Head of caudate nucleus (tissue), 42 donors: ENCODE results near the gene ZBTB20.

ENCODE experiments used
- DNase-seq, 42 donors: peaks; one replicate each; pipeline versions ENCODE4 v3.0.0 to v3.0.0-alpha.2; 2020 to 2021; ENCODE audit warnings: mixed read lengths in 7 of 42
- intact Hi-C: fragments of 100-400 bp; cut with DNase I; formaldehyde crosslinking; loops from one replicate; pipeline ENCODE4 v1.15.0; 2022

ZBTB20 gene

GRCh38 chr3:114762144-114762543, 384.9 kb downstream of the ZBTB20 start:
- DNase-seq = no peak
- intact Hi-C loops = no loop called here

- intact Hi-C loops = no loop called here
Observed at GRCh38 chr3:114760679-114761078, 386.4 kb downstream of the ZBTB20 start.

GRCh38 chr3:114758831-114759699, 388.0 kb downstream of the ZBTB20 start:
- peak in 6 of 42 donors; percentile 4 to 48 (median 11) for DNase-seq

More at GRCh38 chr3:114760679-114761078, 386.4 kb downstream of the ZBTB20 start:
- DNase-seq = no peak

GRCh38 chr3:114756506-114757279, 390.4 kb downstream of the ZBTB20 start:
- intact Hi-C loops = no loop called here
- peak in 8 of 42 donors; percentile 11 to 56 (median 12) for DNase-seq

More at GRCh38 chr3:114758831-114759699, 388.0 kb downstream of the ZBTB20 start:
- intact Hi-C loops = no loop called here

GRCh38 chr3:114746502-114746901, 400.6 kb downstream of the ZBTB20 start:
- intact Hi-C loops = no loop called here
- DNase-seq = no peak

GRCh38 chr3:114745322-114746240, 401.5 kb downstream of the ZBTB20 start:
- intact Hi-C loops = no loop called here
- no peak for DNase-seq

- peak in 1 of 42 donors; percentile 22 for DNase-seq
- intact Hi-C loops = no loop called here
Observed at GRCh38 chr3:114743746-114744485, 403.2 kb downstream of the ZBTB20 start.

GRCh38 chr3:114741066-114741465, 406.0 kb downstream of the ZBTB20 start:
- intact Hi-C loops = no loop called here
- DNase-seq = no peak

- intact Hi-C loops = no loop called here
Observed at GRCh38 chr3:114739627-114740026, 407.5 kb downstream of the ZBTB20 start.

GRCh38 chr3:114732353-114732752, 414.7 kb downstream of the ZBTB20 start:
- DNase-seq = no peak
- intact Hi-C loops = no loop called here

More at GRCh38 chr3:114739627-114740026, 407.5 kb downstream of the ZBTB20 start:
- no peak for DNase-seq

- intact Hi-C loops = no loop called here
- DNase-seq = no peak
Observed at GRCh38 chr3:114730397-114730796, 416.7 kb downstream of the ZBTB20 start.

GRCh38 chr3:114727373-114727772, 419.7 kb downstream of the ZBTB20 start:
- no peak for DNase-seq
- intact Hi-C loops = no loop called here

- intact Hi-C loops = no loop called here
Observed at GRCh38 chr3:114725966-114726365, 421.1 kb downstream of the ZBTB20 start.

GRCh38 chr3:114722530-114722929, 424.6 kb downstream of the ZBTB20 start:
- DNase-seq = no peak
- intact Hi-C loops = no loop called here

More at GRCh38 chr3:114725966-114726365, 421.1 kb downstream of the ZBTB20 start:
- no peak for DNase-seq

- DNase-seq = no peak
- intact Hi-C loops = no loop called here
Observed at GRCh38 chr3:114721864-114722263, 425.2 kb downstream of the ZBTB20 start.

- intact Hi-C loops = no loop called here
- no peak for DNase-seq
Observed at GRCh38 chr3:114721209-114721608, 425.9 kb downstream of the ZBTB20 start.

- DNase-seq = no peak
- intact Hi-C loops = no loop called here
Observed at GRCh38 chr3:114718898-114719210, 428.2 kb downstream of the ZBTB20 start.

- intact Hi-C loops = no loop called here
- DNase-seq = no peak
Observed at GRCh38 chr3:114718071-114718897, 428.8 kb downstream of the ZBTB20 start.
